ENCODE results near the gene SLC38A10. TPM values are rescaled to one million over a fixed set of nuclear protein-coding genes. Genes with fewer than 3 reads are reported as not detected.

The SLC38A10 gene
- total RNA-seq, 2 donors from 2014 or later: 46.2 to 63.4 TPM

- H3K36me3 ChIP-seq: peaks cover 18% of the 10 kb centered on the region
- H3K9me3 ChIP-seq: no peaks in the 10 kb centered on the region
- DNase-seq (ENCODE audit: low spot score): no peak
- no peaks in the 10 kb centered on the region for H3K4me1 ChIP-seq
- TF ChIP-seq CTCF (IDR thresholded peaks at IDR 0.05): no peak
- no peaks in the 10 kb centered on the region for H3K27me3 ChIP-seq
- H3K4me3 ChIP-seq: no peak overlapping the region
- H3K27ac ChIP-seq: no peak overlapping the region
Measured at GRCh38 chr17:81246343-81246670, 48.8 kb downstream of the SLC38A10 start.

- Histone ChIP-seq H3K27ac (no peak overlapping the region), H3K4me1 (peaks cover 0 to 2% of the 10 kb centered on the region in 2 donors), H3K4me3 (no peak overlapping the region), H3K9me3 (no peaks in the 10 kb centered on the region), H3K27me3 (no peaks in the 10 kb centered on the region), H3K36me3 (peaks cover 14% of the 10 kb centered on the region)
- no peak for TF ChIP-seq CTCF (IDR thresholded peaks at IDR 0.05)
- no peak for DNase-seq (ENCODE audit: low spot score)
Measured at GRCh38 chr17:81245665-81246342, 49.3 kb downstream of the SLC38A10 start.

GRCh38 chr17:81245024-81245664, 50.0 kb downstream of the SLC38A10 start:
- H3K27me3 ChIP-seq: no peaks in the 10 kb centered on the region
- no peak for DNase-seq (ENCODE audit: low spot score)
- H3K4me3 ChIP-seq: no peak overlapping the region
- no peak overlapping the region for H3K27ac ChIP-seq
- peaks cover 7% of the 10 kb centered on the region for H3K36me3 ChIP-seq
- TF ChIP-seq CTCF (IDR thresholded peaks at IDR 0.05): no peak
- H3K9me3 ChIP-seq: no peaks in the 10 kb centered on the region
- H3K4me1 ChIP-seq: peaks cover 0 to 7% of the 10 kb centered on the region in 2 donors

GRCh38 chr17:81244358-81245023, 50.6 kb downstream of the SLC38A10 start:
- Histone ChIP-seq H3K27me3 (no peaks in the 10 kb centered on the region), H3K36me3 (peaks cover under 1% of the 10 kb centered on the region), H3K4me3 (no peak overlapping the region), H3K4me1 (peaks cover 0 to 13% of the 10 kb centered on the region in 2 donors), H3K27ac (no peak overlapping the region), H3K9me3 (no peaks in the 10 kb centered on the region)
- no peak for DNase-seq (ENCODE audit: low spot score)
- no peak for TF ChIP-seq CTCF (IDR thresholded peaks at IDR 0.05)

- Histone ChIP-seq H3K27me3 (no peaks in the 10 kb centered on the region), H3K36me3 (no peaks in the 10 kb centered on the region), H3K4me3 (no peak overlapping the region), H3K4me1 (peaks cover 0 to 16% of the 10 kb centered on the region in 2 donors), H3K9me3 (no peaks in the 10 kb centered on the region), H3K27ac (no peak overlapping the region)
- no peak for DNase-seq (ENCODE audit: low spot score)
- no peak for TF ChIP-seq CTCF (IDR thresholded peaks at IDR 0.05)
Measured at GRCh38 chr17:81243333-81243664, 51.8 kb downstream of the SLC38A10 start.
